SHP77 treated with DMSO at 0.1 percent for 48 hours (cell line): ENCODE results near the gene BACE2.

Source experiments
- DNase-seq: peaks from one replicate; lab custom pipeline; 2025; lab: John Stamatoyannopoulos, UW

The BACE2 gene

DNA sequence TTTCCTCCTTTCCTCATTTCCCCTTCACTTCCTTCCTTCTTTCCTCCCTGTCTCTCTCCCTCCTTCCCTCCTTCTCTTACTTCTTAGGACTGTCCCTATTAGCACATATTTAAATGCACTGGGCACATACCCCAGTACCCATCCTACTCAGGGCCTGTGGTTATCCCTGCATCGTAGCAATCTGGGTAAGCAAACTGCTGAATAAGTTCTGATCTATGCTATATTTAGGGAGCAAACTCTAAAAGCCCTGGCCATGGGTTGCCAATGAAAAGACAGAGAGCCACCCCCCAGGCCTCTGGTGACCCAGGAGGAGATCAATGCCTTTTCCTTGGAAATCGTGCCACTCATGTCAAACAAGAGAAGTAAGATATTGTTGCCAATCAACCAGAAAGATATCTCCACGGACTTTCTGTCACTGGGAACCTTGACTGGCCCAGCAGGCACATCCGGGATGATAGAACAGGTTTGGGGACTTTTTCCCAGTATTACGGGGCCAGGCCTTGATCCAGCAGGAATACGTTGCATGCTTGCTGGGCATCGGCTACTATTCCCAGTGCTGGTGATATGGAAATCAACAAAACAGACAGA lies 154.0 kb downstream of the BACE2 start:
- DNase-seq = no peak

DNA sequence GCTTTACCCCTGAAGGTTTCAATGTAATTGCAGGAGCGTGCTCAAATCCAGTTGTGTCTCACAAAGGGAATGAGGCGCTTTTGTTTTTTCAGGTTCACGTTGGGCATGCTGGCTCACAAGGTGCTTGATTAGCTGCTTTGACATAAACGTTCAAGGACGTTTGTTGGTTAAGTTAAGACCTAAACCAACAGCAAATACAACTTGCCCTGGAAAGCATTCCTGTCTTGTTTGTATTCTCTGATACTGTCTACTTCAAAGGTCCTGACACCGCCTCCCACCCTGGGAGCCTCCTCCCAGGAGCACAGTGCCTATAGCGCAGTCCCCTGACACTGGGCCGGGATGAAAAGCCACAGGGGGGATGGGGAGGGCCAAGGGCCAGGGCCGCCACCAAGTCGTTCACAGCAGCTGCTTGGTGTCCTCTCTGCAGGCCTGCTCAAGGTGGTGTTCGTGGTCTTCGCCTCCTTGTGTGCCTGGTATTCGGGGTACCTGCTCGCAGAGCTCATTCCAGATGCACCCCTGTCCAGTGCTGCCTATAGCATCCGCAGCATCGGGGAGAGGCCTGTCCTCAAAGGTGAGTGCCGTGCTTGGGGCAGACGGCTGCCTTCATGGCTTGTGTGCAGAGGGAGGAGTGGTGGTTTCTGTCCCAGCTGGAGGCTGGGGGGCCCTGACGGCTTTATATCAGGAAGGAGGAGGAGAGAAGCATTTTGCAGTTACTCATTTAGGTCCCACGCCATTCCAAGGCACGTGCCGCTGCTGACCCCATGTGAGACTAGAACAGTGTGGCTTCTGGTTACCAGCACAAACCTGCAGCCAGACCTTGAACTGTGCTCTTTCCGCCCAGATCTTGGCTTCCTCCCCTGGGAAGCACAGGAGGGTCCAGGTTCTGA lies 154.8 kb downstream of the BACE2 start:
- DNase-seq = no peak

DNA sequence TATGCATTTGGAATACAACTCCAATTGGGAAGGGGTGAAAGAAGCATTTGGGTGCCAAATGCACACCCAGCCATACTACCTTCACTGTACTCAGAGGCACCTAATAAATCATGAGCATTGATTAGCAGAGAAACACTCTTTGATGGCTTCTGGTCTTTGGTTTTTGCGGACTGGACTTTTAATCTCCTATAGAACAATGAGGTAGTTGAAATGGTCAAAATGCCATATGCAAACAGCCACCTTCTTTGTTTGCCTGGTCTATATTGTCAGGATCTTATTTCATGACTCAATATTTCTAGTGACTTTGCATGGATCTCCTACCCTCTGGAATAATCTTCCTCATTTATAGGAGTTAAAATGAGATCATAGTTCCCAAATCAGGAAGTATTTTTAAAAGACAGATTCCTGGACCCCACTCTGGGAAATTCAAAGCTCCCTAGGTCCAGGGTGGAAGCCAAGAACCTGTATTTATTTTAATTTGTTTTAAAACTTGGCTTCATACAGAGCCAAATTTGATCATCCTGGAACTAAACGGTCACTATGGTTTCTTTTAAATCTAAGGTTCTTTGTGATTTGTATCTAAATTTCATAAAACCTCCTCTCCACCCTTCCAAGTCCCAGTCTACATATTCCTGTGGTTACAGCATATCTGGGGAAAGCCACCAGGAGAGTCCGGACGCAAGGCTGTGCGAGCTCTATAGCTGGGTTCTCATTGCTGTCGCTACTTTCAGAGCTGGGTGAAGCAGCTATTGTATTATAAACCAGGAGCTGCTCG lies 157.4 kb downstream of the BACE2 start:
- no peak for DNase-seq

DNA sequence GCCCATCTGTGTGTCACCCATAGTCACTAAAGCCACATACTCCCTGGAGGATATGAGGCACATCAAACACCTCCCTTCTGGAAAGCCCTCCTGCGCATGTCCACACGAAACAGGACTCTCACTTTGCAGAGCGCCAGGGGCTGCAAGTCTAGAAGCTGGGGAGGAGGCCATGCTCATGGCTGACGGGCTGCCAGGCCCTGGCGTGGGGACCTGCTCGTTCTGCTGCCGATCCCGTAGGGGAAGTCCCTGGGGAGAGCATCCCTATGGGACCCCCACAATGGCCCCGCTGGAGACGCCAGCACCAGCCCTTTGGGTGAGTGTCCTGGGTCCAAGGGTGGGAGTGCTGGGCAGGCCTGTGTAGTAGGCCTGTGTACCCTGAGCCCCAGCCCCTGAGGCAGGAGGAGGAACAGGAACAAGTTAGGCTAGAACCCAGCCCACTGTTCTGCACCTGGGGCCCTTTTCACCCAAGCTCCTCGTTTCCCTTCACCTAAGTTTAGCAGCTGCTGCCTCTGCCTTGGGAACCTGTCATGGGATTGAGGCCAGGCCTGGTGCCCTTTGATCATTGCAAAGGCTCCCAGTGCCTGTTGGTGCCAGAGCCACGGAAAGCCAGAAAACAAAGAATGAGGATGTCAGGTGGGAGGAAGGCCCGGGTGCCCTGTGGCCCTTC lies 158.6 kb downstream of the BACE2 start:
- no peak for DNase-seq

DNA sequence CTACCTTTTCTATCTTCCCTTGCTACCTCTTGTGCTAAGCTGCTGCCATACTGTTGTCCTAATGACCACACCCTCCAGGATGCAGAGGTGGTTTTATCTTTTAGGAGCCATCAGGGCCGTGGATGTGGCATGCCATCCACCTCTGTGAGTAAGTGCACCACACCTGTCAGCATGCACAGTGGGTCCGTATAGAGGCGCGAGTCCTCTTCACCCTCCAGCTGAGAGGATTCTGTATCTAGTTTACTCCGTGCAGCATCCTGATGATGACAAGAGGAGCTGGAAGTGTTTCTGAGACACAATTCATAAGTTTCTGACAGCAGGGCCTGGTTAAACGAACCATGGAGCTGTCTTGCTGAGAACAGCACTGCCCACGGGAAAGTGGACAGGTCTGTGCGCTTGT lies 159.8 kb downstream of the BACE2 start:
- DNase-seq = no peak

DNA sequence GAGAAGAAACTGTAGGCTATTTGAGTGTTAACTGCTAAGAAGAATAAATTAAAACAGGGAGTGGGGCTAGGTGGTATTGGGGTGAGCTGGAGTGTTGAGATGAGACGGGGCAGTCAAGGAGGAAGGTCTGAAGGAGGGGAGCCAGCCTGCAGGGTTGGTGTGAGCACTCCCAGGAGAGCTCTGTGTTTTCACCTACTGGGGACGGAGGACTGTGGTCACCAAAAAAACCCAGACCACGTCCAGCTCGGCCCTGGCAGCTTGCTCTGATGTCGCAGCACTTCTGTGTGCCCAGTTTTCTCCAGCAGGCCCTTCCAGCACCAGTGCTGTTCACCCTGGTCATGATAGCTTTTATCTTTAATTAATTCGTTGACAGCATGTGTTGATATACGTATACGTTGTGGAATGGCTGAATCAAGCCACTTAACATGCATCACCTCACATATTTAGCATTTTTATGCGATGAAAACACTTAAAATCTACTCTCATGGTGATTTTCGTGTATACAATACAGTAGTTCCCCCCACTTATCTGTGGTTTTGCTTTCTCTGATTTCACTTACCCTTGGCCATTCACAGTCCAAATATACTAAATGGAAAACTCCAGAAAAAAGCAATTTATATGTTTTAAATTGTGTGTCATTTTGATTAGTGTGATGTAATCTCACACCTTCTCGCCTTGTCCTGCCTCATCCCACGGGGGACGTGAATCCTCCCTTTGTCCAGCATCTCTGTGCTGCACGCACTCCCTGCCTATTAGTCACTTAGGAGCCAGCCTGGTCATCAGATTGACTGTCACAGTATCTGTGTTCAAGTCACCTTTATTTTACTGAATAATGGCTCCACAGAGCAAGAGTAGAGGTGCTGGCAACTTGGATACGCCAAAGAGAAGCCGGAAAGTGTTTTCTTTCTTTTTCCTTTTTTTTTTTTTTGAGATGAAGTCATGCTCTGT lies 161.0 kb downstream of the BACE2 start:
- DNase-seq = no peak
